ENCODE results near the gene HS3ST5.

HS3ST5 gene

GRCh38 chr6:114170958-114171387 is 171.8 kb downstream of the HS3ST5 start:
- no peak for TF ChIP-seq CTCF (IDR thresholded peaks at IDR 0.05; ENCODE audit: low read depth, low read length, missing control alignments)
- H3K27me3 ChIP-seq (replicated peaks) = no peaks in the 10 kb centered on the region
- in situ Hi-C loops (cut with HindIII; ENCODE audit: low pct_ligation_motif_present, low sequenced_read_pairs) = no loop called here
- no peak for DNase-seq
- H3K36me3 ChIP-seq (replicated peaks) = no peaks in the 10 kb centered on the region
- no peak overlapping the region for H3K4me3 ChIP-seq (ENCODE audit: low read depth, low read length)
- no peak overlapping the region for H3K27ac ChIP-seq

GRCh38 chr6:114170372-114170771 is 172.5 kb downstream of the HS3ST5 start:
- Histone ChIP-seq H3K36me3 (replicated peaks) (no peaks in the 10 kb centered on the region), H3K4me3 (ENCODE audit: low read depth, low read length) (no peak overlapping the region), H3K27me3 (replicated peaks) (no peaks in the 10 kb centered on the region), H3K27ac (no peak overlapping the region)
- no peak for DNase-seq
- in situ Hi-C loops (cut with HindIII; ENCODE audit: low pct_ligation_motif_present, low sequenced_read_pairs) = no loop called here
- no peak for TF ChIP-seq CTCF (IDR thresholded peaks at IDR 0.05; ENCODE audit: low read depth, low read length, missing control alignments)

- no peak for DNase-seq
- in situ Hi-C loops (cut with HindIII; ENCODE audit: low pct_ligation_motif_present, low sequenced_read_pairs) = no loop called here
- Histone ChIP-seq H3K27ac (no peak overlapping the region), H3K36me3 (replicated peaks) (no peaks in the 10 kb centered on the region), H3K27me3 (replicated peaks) (no peaks in the 10 kb centered on the region), H3K4me3 (ENCODE audit: low read depth, low read length) (no peak overlapping the region)
- TF ChIP-seq CTCF (IDR thresholded peaks at IDR 0.05; ENCODE audit: low read depth, low read length, missing control alignments) = no peak
These were observed 173.1 kb downstream of the HS3ST5 start for GRCh38 chr6:114169763-114170162.

GRCh38 chr6:114167583-114168576 is 174.9 kb downstream of the HS3ST5 start:
- in situ Hi-C loops (cut with HindIII; ENCODE audit: low pct_ligation_motif_present, low sequenced_read_pairs) = no loop called here
- no peak for TF ChIP-seq CTCF (IDR thresholded peaks at IDR 0.05; ENCODE audit: low read depth, low read length, missing control alignments)

GRCh38 chr6:114164207-114164606 is 178.6 kb downstream of the HS3ST5 start:
- TF ChIP-seq CTCF (IDR thresholded peaks at IDR 0.05; ENCODE audit: low read depth, low read length, missing control alignments) = no peak
- no peak for DNase-seq
- in situ Hi-C loops (cut with HindIII; ENCODE audit: low pct_ligation_motif_present, low sequenced_read_pairs) = no loop called here
- Histone ChIP-seq H3K27ac (no peak overlapping the region), H3K27me3 (replicated peaks) (no peaks in the 10 kb centered on the region), H3K4me3 (ENCODE audit: low read depth, low read length) (no peak overlapping the region), H3K36me3 (replicated peaks) (no peaks in the 10 kb centered on the region)

More at GRCh38 chr6:114167583-114168576, 174.9 kb downstream of the HS3ST5 start:
- Histone ChIP-seq H3K36me3 (replicated peaks) (no peaks in the 10 kb centered on the region), H3K4me3 (ENCODE audit: low read depth, low read length) (no peak overlapping the region), H3K27me3 (replicated peaks) (no peaks in the 10 kb centered on the region), H3K27ac (no peak overlapping the region)
- no peak for DNase-seq

Measured in brain microvascular endothelial cell (primary cell).